ENCODE data around the gene INO80. TPM values are rescaled to one million over a fixed set of nuclear protein-coding genes. Genes with fewer than 3 reads are reported as not detected.
"Not testable (repeated sequence)": the region's sequence is repeated elsewhere in the genome, so short reads cannot be mapped to it uniquely, and the experiment has no call there.

INO80 gene
- polyA plus RNA-seq, 1 experiment = 5.2 TPM

GRCh38 chr15:40964634-40965033 is 151.4 kb downstream of the INO80 start:
- Histone ChIP-seq H3K4me3 (ENCODE audit: low read depth, low read length) (no peak overlapping the region), H3K27me3 (ENCODE audit: control insufficient read depth, insufficient read depth, low read length) (no peaks in the 10 kb centered on the region), H3K36me3 (ENCODE audit: control insufficient read depth, insufficient read depth, low read length) (no peaks in the 10 kb centered on the region)
- POLR2A ChIA-PET = no interaction called here
- no peak for TF ChIP-seq CTCF (IDR thresholded peaks at IDR 0.05; ENCODE audit: insufficient read depth, low read depth, low read length)
- CTCF ChIA-PET = interaction anchor here (1.3 kb wide), 1 partner anchor 59 kb away, joined by 6 read pairs; no protein-coding TSS in a partner anchor
- no peak for DNase-seq (ENCODE audit: low read depth)

- Histone ChIP-seq H3K36me3 (ENCODE audit: control insufficient read depth, insufficient read depth, low read length) (no peaks in the 10 kb centered on the region), H3K4me3 (ENCODE audit: low read depth, low read length) (no peak overlapping the region), H3K27me3 (ENCODE audit: control insufficient read depth, insufficient read depth, low read length) (no peaks in the 10 kb centered on the region)
- TF ChIP-seq CTCF (IDR thresholded peaks at IDR 0.05; ENCODE audit: insufficient read depth, low read depth, low read length) = no peak
- CTCF ChIA-PET = interaction anchor here (0.9 to 1.3 kb wide), 3 partner anchors 23 to 60 kb away, joined by 4 to 6 read pairs (median 4); no protein-coding TSS in a partner anchor
- POLR2A ChIA-PET = no interaction called here
- no peak for DNase-seq (ENCODE audit: low read depth)
Measured at GRCh38 chr15:40964006-40964405, 152.1 kb downstream of the INO80 start.

GRCh38 chr15:40963201-40963600 is 152.9 kb downstream of the INO80 start:
- no peaks in the 10 kb centered on the region for H3K36me3 ChIP-seq (ENCODE audit: control insufficient read depth, insufficient read depth, low read length)
- DNase-seq (ENCODE audit: low read depth) = no peak
- POLR2A ChIA-PET = no interaction called here
- H3K4me3 ChIP-seq (ENCODE audit: low read depth, low read length) = no peak overlapping the region
- CTCF ChIA-PET = interaction anchor here (0.8 to 1.7 kb wide), 5 partner anchors 11 to 59 kb away, joined by 3 to 6 read pairs (median 4); no protein-coding TSS in a partner anchor
- no peak for TF ChIP-seq CTCF (IDR thresholded peaks at IDR 0.05; ENCODE audit: insufficient read depth, low read depth, low read length)
- no peaks in the 10 kb centered on the region for H3K27me3 ChIP-seq (ENCODE audit: control insufficient read depth, insufficient read depth, low read length)

GRCh38 chr15:40962317-40962716 is 153.8 kb downstream of the INO80 start:
- DNase-seq (ENCODE audit: low read depth); H3K27me3 ChIP-seq (ENCODE audit: control insufficient read depth, insufficient read depth, low read length); H3K36me3 ChIP-seq (ENCODE audit: control insufficient read depth, insufficient read depth, low read length); H3K4me3 ChIP-seq (ENCODE audit: low read depth, low read length); POLR2A ChIA-PET: not testable (repeated sequence)
- CTCF ChIA-PET = interaction anchor here (0.6 to 1.8 kb wide), 5 partner anchors 10 to 56 kb away, joined by 3 to 4 read pairs (median 3); no protein-coding TSS in a partner anchor

- CTCF ChIA-PET = interaction anchor here (1.7 to 1.8 kb wide), 3 partner anchors 13 to 56 kb away, joined by 3 to 4 read pairs (median 3); no protein-coding TSS in a partner anchor
- H3K4me3 ChIP-seq (ENCODE audit: low read depth, low read length); H3K36me3 ChIP-seq (ENCODE audit: control insufficient read depth, insufficient read depth, low read length); DNase-seq (ENCODE audit: low read depth); H3K27me3 ChIP-seq (ENCODE audit: control insufficient read depth, insufficient read depth, low read length); POLR2A ChIA-PET: not testable (repeated sequence)
Measured at GRCh38 chr15:40961740-40962139, 154.3 kb downstream of the INO80 start.

GRCh38 chr15:40960925-40961324 is 155.2 kb downstream of the INO80 start:
- no peaks in the 10 kb centered on the region for H3K27me3 ChIP-seq (ENCODE audit: control insufficient read depth, insufficient read depth, low read length)
- peaks cover 10% of the 10 kb centered on the region for H3K36me3 ChIP-seq (ENCODE audit: control insufficient read depth, insufficient read depth, low read length)
- no peak for TF ChIP-seq CTCF (IDR thresholded peaks at IDR 0.05; ENCODE audit: insufficient read depth, low read depth, low read length)
- DNase-seq (ENCODE audit: low read depth) = no peak
- no peak overlapping the region for H3K4me3 ChIP-seq (ENCODE audit: low read depth, low read length)
- ChIA-PET POLR2A (no interaction called here), CTCF (interaction anchor here (0.9 to 1.8 kb wide), 3 partner anchors 14 to 102 kb away, joined by 3 to 4 read pairs (median 3); no protein-coding TSS in a partner anchor)

All from BJ (cell line).